DND-41 (cell line): ENCODE data around the gene LYZL2.

Experiments used
- EZH2 ChIP-seq: IDR thresholded peaks from 3 replicates; pipeline ENCODE4 v1.6.1; 2012; ENCODE audit warnings: borderline replicate concordance, low read depth, mild to moderate bottlenecking, moderate library complexity, low read length, inconsistent platforms; ENCODE audit not compliant: severe bottlenecking
- TF ChIP-seq, protein P1 (sequence below): IDR thresholded peaks from 2 replicates; pipeline ENCODE4 v1.5.1; 2012; ENCODE audit warnings: borderline replicate concordance, low read length, moderate library complexity, mild to moderate bottlenecking; ENCODE audit not compliant: poor library complexity, severe bottlenecking; ENCODE audit errors: extremely low read depth

DNA sequence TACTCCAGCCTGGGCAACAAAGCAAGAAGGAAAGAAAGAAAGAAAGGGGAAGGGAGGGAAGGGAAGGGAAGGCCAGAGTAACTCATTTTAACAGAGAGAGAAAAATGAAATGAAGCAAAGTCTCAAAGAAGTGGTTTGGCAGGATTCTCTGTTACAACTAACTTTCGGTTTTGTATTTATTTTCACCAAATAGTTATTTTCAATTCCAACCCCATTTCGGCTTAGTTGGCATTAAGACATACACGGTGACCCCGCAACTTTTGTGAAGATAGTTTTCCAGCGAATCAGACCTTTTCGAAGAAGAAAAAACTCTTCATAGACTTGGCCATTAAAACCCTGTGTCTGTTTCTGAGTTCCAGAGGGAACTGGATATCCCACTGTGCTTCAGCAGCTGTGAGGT is 45.2 kb upstream of the LYZL2 start:
- TF ChIP-seq, protein P1, sequence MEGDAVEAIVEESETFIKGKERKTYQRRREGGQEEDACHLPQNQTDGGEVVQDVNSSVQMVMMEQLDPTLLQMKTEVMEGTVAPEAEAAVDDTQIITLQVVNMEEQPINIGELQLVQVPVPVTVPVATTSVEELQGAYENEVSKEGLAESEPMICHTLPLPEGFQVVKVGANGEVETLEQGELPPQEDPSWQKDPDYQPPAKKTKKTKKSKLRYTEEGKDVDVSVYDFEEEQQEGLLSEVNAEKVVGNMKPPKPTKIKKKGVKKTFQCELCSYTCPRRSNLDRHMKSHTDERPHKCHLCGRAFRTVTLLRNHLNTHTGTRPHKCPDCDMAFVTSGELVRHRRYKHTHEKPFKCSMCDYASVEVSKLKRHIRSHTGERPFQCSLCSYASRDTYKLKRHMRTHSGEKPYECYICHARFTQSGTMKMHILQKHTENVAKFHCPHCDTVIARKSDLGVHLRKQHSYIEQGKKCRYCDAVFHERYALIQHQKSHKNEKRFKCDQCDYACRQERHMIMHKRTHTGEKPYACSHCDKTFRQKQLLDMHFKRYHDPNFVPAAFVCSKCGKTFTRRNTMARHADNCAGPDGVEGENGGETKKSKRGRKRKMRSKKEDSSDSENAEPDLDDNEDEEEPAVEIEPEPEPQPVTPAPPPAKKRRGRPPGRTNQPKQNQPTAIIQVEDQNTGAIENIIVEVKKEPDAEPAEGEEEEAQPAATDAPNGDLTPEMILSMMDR: no peak
- no peak for TF ChIP-seq EZH2
